CD4-positive, alpha-beta memory T cell (primary cell): ENCODE data around the gene PRSS12. TPM values are rescaled to one million over a fixed set of nuclear protein-coding genes. Genes with fewer than 3 reads are reported as not detected.

Experiments
- CTCF ChIA-PET: fragments of 350-600 bp; sonication (Branson Sonifier 250); formaldehyde crosslinking; loops from one replicate; lab custom pipeline; 2021; ENCODE audit warnings: inconsistent platforms; ENCODE audit not compliant: partially characterized antibody; lab: Charles Lee
- POLR2A ChIA-PET: fragments of 350-600 bp; sonication (Branson Sonifier 250); formaldehyde crosslinking; loops from one replicate; lab custom pipeline; 2021; ENCODE audit not compliant: partially characterized antibody; lab: Charles Lee
- DNase-seq, 5 donors: peaks; one replicate each; pipeline versions ENCODE4 v3.0.0 to v3.0.0-alpha.2; 2020 to 2022; ENCODE audit warnings: mixed read lengths in 1 of 5
- H3K27ac ChIP-seq: one replicate; pipeline ENCODE4 v1.7.0; 2013; ENCODE audit warnings: low read depth, low read length
- H3K27me3 ChIP-seq: 2 replicates; pipeline ENCODE4 v1.7.0; 2013; ENCODE audit warnings: mild to moderate bottlenecking, low read length, moderate library complexity; ENCODE audit not compliant: insufficient read depth
- H3K36me3 ChIP-seq: 2 replicates; pipeline ENCODE4 v1.7.0; 2013; ENCODE audit warnings: mild to moderate bottlenecking, low read length, moderate library complexity; ENCODE audit not compliant: insufficient read depth
- H3K4me1 ChIP-seq: 2 replicates; pipeline ENCODE4 v1.7.0; 2013; ENCODE audit warnings: mild to moderate bottlenecking, low read length, moderate library complexity; ENCODE audit not compliant: insufficient read depth
- H3K4me3 ChIP-seq, 2 donors: one replicate each; pipeline ENCODE4 v1.7.0; 2013; ENCODE audit warnings: low read length in 2 of 2, mild to moderate bottlenecking in 1 of 2
- H3K9me3 ChIP-seq, 2 donors: one replicate each; pipeline ENCODE4 v1.7.0; 2013; ENCODE audit warnings: low read length in 2 of 2, control low read depth in 1 of 2; ENCODE audit not compliant: control insufficient read depth in 1 of 2
- H3K27ac Mint-ChIP-seq, 7 donors: one replicate each; pipeline ENCODE4 v1.8.0; 2020 to 2021; ENCODE audit warnings: mixed read lengths in 7 of 7, mild to moderate bottlenecking in 6 of 7, inconsistent platforms in 3 of 7, moderate library complexity in 3 of 7
- H3K27me3 Mint-ChIP-seq, 2 donors: one replicate each; pipeline ENCODE4 v1.8.0; 2020 to 2021; ENCODE audit warnings: mixed read lengths in 2 of 2
- H3K36me3 Mint-ChIP-seq, 2 donors: one replicate each; pipeline ENCODE4 v1.8.0; 2020 to 2021; ENCODE audit warnings: mixed read lengths in 2 of 2, inconsistent platforms in 1 of 2, mild to moderate bottlenecking in 1 of 2
- H3K4me1 Mint-ChIP-seq, 4 donors: one replicate each; pipeline ENCODE4 v1.8.0; 2020 to 2021; ENCODE audit warnings: mixed read lengths in 4 of 4, mild to moderate bottlenecking in 1 of 4
- H3K4me3 Mint-ChIP-seq, 8 donors: one replicate each; pipeline ENCODE4 v1.8.0; 2020 to 2021; ENCODE audit warnings: mixed read lengths in 8 of 8, mild to moderate bottlenecking in 7 of 8, moderate library complexity in 6 of 8, inconsistent platforms in 3 of 8
- H3K9me3 Mint-ChIP-seq, 8 donors: one replicate each; pipeline ENCODE4 v1.8.0; 2020 to 2021; ENCODE audit warnings: mixed read lengths in 8 of 8, mild to moderate bottlenecking in 5 of 8, inconsistent platforms in 3 of 8, moderate library complexity in 1 of 8
- intact Hi-C: fragments of 100-400 bp; cut with micrococcal nuclease; formaldehyde crosslinking; loops from one replicate; pipeline ENCODE4 v1.15.1; 2023
- polyA plus RNA-seq, 2 donors: library from polyadenylated mRNA; unstranded; fragments of 300-500 nt; fragmentation: Illumina TruSeq; gene quantifications; one replicate each; pipeline ENCODE4 v1.2.3, GENCODE V29; 2021
- total RNA-seq, 2 experiments: library from RNA; stranded (reverse); gene quantifications; one replicate each; pipeline ENCODE4 v1.2.3, GENCODE V29; 2021

PRSS12 gene
- total and polyA plus RNA-seq, 4 experiments from 2014 or later = 0.03 TPM; not detected in 3

GRCh38 chr4:118357601-118358000 lies 4.8 kb upstream of the PRSS12 start:
- Histone ChIP-seq H3K27ac (no peak overlapping the region), H3K4me1 (peaks cover 7% of the 10 kb centered on the region), H3K27me3 (peaks cover 24% of the 10 kb centered on the region), H3K4me3 (no peak overlapping the region), H3K9me3 (no peaks in the 10 kb centered on the region), H3K36me3 (no peaks in the 10 kb centered on the region)
- H3K4me1 Mint-ChIP-seq = peaks cover 4 to 10% (median 7%) of the 10 kb centered on the region in 4 donors
- no peak overlapping the region for H3K27ac Mint-ChIP-seq
- no peak overlapping the region for H3K4me3 Mint-ChIP-seq
- intact Hi-C loops = no loop called here
- ChIA-PET POLR2A (no interaction called here), CTCF (no interaction called here)
- DNase-seq = no peak
- H3K9me3 Mint-ChIP-seq = no peaks in the 10 kb centered on the region
- no peaks in the 10 kb centered on the region for H3K36me3 Mint-ChIP-seq
- H3K27me3 Mint-ChIP-seq = peaks cover 33 to 58% of the 10 kb centered on the region in 2 donors

DNA sequence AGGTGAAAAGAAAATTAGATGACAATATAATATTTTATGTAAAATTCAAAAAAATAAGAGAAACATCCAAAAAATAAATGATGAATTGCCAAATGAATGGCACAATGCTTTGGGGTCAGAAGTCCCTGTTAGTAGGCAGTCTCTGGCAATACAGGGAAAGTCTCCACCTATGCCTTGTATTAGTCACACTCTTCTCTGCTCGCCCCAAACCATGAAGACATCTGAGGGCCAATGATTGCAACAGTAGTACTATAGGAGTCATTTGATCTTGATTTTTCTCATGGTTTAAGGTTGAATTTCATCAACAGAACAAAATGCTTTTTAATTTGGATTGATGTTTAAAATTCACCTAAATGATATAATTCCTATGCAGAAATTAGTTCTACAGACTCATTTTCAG lies 3.9 kb upstream of the PRSS12 start:
- Mint-ChIP-seq H3K27ac (no peak overlapping the region), H3K9me3 (no peaks in the 10 kb centered on the region), H3K4me3 (no peak overlapping the region), H3K27me3 (peaks cover 34 to 61% of the 10 kb centered on the region in 2 donors), H3K36me3 (no peaks in the 10 kb centered on the region), H3K4me1 (peaks cover 5 to 13% (median 9%) of the 10 kb centered on the region in 4 donors)
- CTCF ChIA-PET = no interaction called here
- H3K4me1 ChIP-seq = peaks cover 10% of the 10 kb centered on the region
- H3K4me3 ChIP-seq = no peak overlapping the region
- DNase-seq = no peak
- H3K36me3 ChIP-seq = no peaks in the 10 kb centered on the region
- no peak overlapping the region for H3K27ac ChIP-seq
- H3K27me3 ChIP-seq = peaks cover 24% of the 10 kb centered on the region
- H3K9me3 ChIP-seq = no peaks in the 10 kb centered on the region
- POLR2A ChIA-PET = no interaction called here
- intact Hi-C loops = no loop called here

GRCh38 chr4:118356111-118356510 lies 3.3 kb upstream of the PRSS12 start:
- H3K9me3 ChIP-seq = no peaks in the 10 kb centered on the region
- Mint-ChIP-seq H3K4me1 (peaks cover 7 to 17% (median 11%) of the 10 kb centered on the region in 4 donors), H3K36me3 (no peaks in the 10 kb centered on the region), H3K9me3 (no peaks in the 10 kb centered on the region), H3K27ac (no peak overlapping the region), H3K4me3 (no peak overlapping the region), H3K27me3 (peaks cover 37 to 60% of the 10 kb centered on the region in 2 donors)
- H3K4me1 ChIP-seq = peaks cover 12% of the 10 kb centered on the region
- peaks cover 24% of the 10 kb centered on the region for H3K27me3 ChIP-seq
- POLR2A ChIA-PET = no interaction called here
- H3K27ac ChIP-seq = no peak overlapping the region
- no peak overlapping the region for H3K4me3 ChIP-seq
- no peak for DNase-seq
- CTCF ChIA-PET = no interaction called here
- intact Hi-C loops = no loop called here
- no peaks in the 10 kb centered on the region for H3K36me3 ChIP-seq

GRCh38 chr4:118354913-118355312 lies 2.1 kb upstream of the PRSS12 start:
- no peaks in the 10 kb centered on the region for H3K9me3 Mint-ChIP-seq
- H3K36me3 Mint-ChIP-seq = no peaks in the 10 kb centered on the region
- Histone ChIP-seq H3K9me3 (no peaks in the 10 kb centered on the region), H3K27me3 (peaks cover 24% of the 10 kb centered on the region), H3K27ac (no peak overlapping the region), H3K4me1 (peaks cover 12% of the 10 kb centered on the region), H3K4me3 (no peak overlapping the region), H3K36me3 (no peaks in the 10 kb centered on the region)
- peak overlapping the region in 1 of 8 donors; percentile 12 for H3K4me3 Mint-ChIP-seq
- H3K27me3 Mint-ChIP-seq = peaks cover 44 to 69% of the 10 kb centered on the region in 2 donors
- peaks cover 8 to 17% (median 11%) of the 10 kb centered on the region in 4 donors for H3K4me1 Mint-ChIP-seq
- intact Hi-C loops = no loop called here
- no peak for DNase-seq
- CTCF ChIA-PET = no interaction called here
- no peak overlapping the region for H3K27ac Mint-ChIP-seq
- POLR2A ChIA-PET = no interaction called here

- CTCF ChIA-PET = interaction anchor here (1.0 to 3.9 kb wide), 9 partner anchors 8 to 81 kb away, joined by 3 to 16 read pairs (median 6); no protein-coding TSS in a partner anchor
- peaks cover 8 to 17% (median 11%) of the 10 kb centered on the region in 4 donors for H3K4me1 Mint-ChIP-seq
- intact Hi-C loops = no loop called here
- no peak overlapping the region for H3K27ac ChIP-seq
- no peak overlapping the region for H3K4me3 ChIP-seq
- POLR2A ChIA-PET = interaction anchor here (0.5 to 1.7 kb wide), 2 partner anchors 74 to 83 kb away, joined by 4 to 5 read pairs; no protein-coding TSS in a partner anchor
- no peaks in the 10 kb centered on the region for H3K36me3 Mint-ChIP-seq
- peaks cover 24% of the 10 kb centered on the region for H3K27me3 ChIP-seq
- no peaks in the 10 kb centered on the region for H3K9me3 Mint-ChIP-seq
- H3K4me1 ChIP-seq = peaks cover 12% of the 10 kb centered on the region
- H3K4me3 Mint-ChIP-seq = peak overlapping the region in 7 of 8 donors; percentile 53 to 91 (median 79)
- no peaks in the 10 kb centered on the region for H3K36me3 ChIP-seq
- H3K9me3 ChIP-seq = no peaks in the 10 kb centered on the region
- DNase-seq = no peak
- H3K27me3 Mint-ChIP-seq = peaks cover 52 to 71% of the 10 kb centered on the region in 2 donors
- no peak overlapping the region for H3K27ac Mint-ChIP-seq
Measured at GRCh38 chr4:118353534-118354030, 779 bp upstream of the PRSS12 start.

DNA sequence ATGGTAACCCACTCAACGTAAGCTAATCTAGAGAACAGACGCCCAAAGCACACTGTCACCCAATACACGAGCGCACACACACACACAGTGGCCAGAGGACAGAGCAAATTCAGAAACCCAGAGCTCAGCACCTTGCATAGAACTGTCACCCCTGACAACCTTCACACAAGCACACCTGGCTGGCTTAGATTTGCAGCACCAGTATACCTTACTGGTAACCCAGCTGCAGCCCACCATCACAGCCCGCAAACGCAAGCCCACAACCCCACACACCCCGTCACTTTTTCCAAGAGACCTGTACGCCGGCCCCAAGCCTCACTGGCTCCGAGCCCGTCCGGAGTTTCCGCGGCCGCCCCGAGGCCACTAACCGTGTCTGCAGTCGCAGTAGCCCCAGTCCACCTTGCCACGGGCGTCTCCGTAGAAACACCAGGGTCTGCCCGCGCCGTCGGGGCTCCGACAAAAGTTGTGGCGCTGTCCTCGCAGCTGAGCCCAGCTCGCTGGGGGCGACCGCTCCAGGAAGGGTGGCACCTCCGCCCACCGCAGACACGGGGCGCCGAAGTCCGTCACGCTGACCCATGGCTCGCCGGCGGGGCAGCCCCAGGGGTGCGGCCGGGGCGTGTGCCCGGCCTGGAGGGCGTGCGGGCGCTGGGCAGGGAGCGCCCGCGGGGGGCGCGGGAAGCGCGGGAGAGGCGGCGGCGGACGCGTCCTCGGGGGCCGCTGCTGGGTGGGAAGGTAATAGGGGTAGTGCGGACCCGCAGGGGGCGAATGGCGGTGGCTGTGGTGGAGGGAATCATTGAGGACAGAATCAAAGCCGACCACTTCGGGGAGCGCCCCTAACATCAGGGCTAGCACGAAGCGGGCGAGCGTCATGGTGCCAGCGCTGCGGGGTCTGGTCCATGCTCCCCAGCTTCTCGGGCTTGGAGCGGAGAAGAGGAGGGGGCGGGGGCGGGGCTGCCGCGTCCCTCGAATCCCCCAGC lies 664 bp downstream of the PRSS12 start:
- Mint-ChIP-seq H3K9me3 (no peaks in the 10 kb centered on the region), H3K4me1 (peaks cover 8 to 17% (median 11%) of the 10 kb centered on the region in 4 donors)
- intact Hi-C loops = loop anchor here (1.0 kb wide), 1 partner anchor 71 kb away; no protein-coding TSS in a partner anchor

GRCh38 chr4:118350961-118351360 lies 1.8 kb downstream of the PRSS12 start:
- no peaks in the 10 kb centered on the region for H3K9me3 ChIP-seq
- no peak overlapping the region for H3K4me3 ChIP-seq
- Mint-ChIP-seq H3K9me3 (no peaks in the 10 kb centered on the region), H3K4me3 (peak overlapping the region in 2 of 8 donors; percentile 27 to 36), H3K4me1 (peaks cover 8 to 17% (median 11%) of the 10 kb centered on the region in 4 donors), H3K36me3 (no peaks in the 10 kb centered on the region), H3K27me3 (peaks cover 56 to 63% of the 10 kb centered on the region in 2 donors), H3K27ac (no peak overlapping the region)
- peaks cover 21% of the 10 kb centered on the region for H3K27me3 ChIP-seq
- ChIA-PET CTCF (interaction anchor here (1.2 to 3.9 kb wide), 4 partner anchors 10 to 47 kb away, joined by 3 to 16 read pairs (median 7); no protein-coding TSS in a partner anchor), POLR2A (no interaction called here)
- H3K27ac ChIP-seq = no peak overlapping the region
- DNase-seq = no peak
- H3K36me3 ChIP-seq = no peaks in the 10 kb centered on the region
- intact Hi-C loops = no loop called here
- peaks cover 12% of the 10 kb centered on the region for H3K4me1 ChIP-seq

More for the DNA sequence above, 664 bp downstream of the PRSS12 start:
- no peaks in the 10 kb centered on the region for H3K9me3 ChIP-seq
- H3K4me3 Mint-ChIP-seq = peak overlapping the region; percentile 43 to 85 (median 72)
- H3K4me1 ChIP-seq = peaks cover 12% of the 10 kb centered on the region
- no peaks in the 10 kb centered on the region for H3K36me3 Mint-ChIP-seq
- no peaks in the 10 kb centered on the region for H3K36me3 ChIP-seq
- peaks cover 55 to 66% of the 10 kb centered on the region in 2 donors for H3K27me3 Mint-ChIP-seq
- no peak overlapping the region for H3K27ac ChIP-seq
- ChIA-PET POLR2A (interaction anchor here (0.7 to 1.7 kb wide), 2 partner anchors 72 to 73 kb away, joined by 4 to 5 read pairs; no protein-coding TSS in a partner anchor), CTCF (interaction anchor here (0.8 to 3.9 kb wide), 7 partner anchors 8 to 71 kb away, joined by 3 to 16 read pairs (median 6); no protein-coding TSS in a partner anchor)
- no peak overlapping the region for H3K4me3 ChIP-seq
- no peak overlapping the region for H3K27ac Mint-ChIP-seq
- DNase-seq = peak in 2 of 5 donors; percentile 1 to 40
- H3K27me3 ChIP-seq = peaks cover 24% of the 10 kb centered on the region
